Trophoblast cell (in vitro differentiated cells and primary cell): ENCODE data around the gene PLEKHG4B.

ENCODE experiments used
- DNase-seq, 2 donors: peaks; one replicate each; pipeline ENCODE4 v3.0.0-alpha.2; 2016
- H2AFZ ChIP-seq: 2 replicates; pipeline ENCODE4 v1.6.1; 2013; ENCODE audit warnings: low read length, moderate library complexity, mild to moderate bottlenecking; ENCODE audit not compliant: insufficient read depth, poor library complexity
- H2AK5ac ChIP-seq: 2 replicates; pipeline ENCODE4 v1.6.1; 2013; ENCODE audit warnings: mild to moderate bottlenecking, low read length
- H2BK120ac ChIP-seq: 2 replicates; pipeline ENCODE4 v1.6.1; 2013; ENCODE audit warnings: low read length, mild to moderate bottlenecking, moderate library complexity; ENCODE audit not compliant: insufficient read depth, poor library complexity
- H2BK12ac ChIP-seq: 2 replicates; pipeline ENCODE4 v1.6.1; 2013; ENCODE audit warnings: mild to moderate bottlenecking, low read length, moderate library complexity
- H2BK5ac ChIP-seq: 2 replicates; pipeline ENCODE4 v1.6.1; 2013; ENCODE audit warnings: low read length, low read depth, moderate library complexity, mild to moderate bottlenecking; ENCODE audit not compliant: poor library complexity
- H3K14ac ChIP-seq: 2 replicates; pipeline ENCODE4 v1.6.1; 2013; ENCODE audit warnings: mild to moderate bottlenecking, low read length
- H3K18ac ChIP-seq: 2 replicates; pipeline ENCODE4 v1.6.1; 2013; ENCODE audit warnings: mild to moderate bottlenecking, low read length
- H3K23ac ChIP-seq: 2 replicates; pipeline ENCODE4 v1.6.1; 2013; ENCODE audit warnings: low read length
- H3K27ac ChIP-seq: 2 replicates; pipeline ENCODE4 v1.5.1; 2013; ENCODE audit warnings: low read depth, mild to moderate bottlenecking, inconsistent platforms, low read length, moderate library complexity
- H3K27me3 ChIP-seq: 2 replicates; pipeline ENCODE4 v1.6.1; 2013; ENCODE audit warnings: inconsistent platforms, mild to moderate bottlenecking, low read length, moderate library complexity; ENCODE audit not compliant: insufficient read depth
- H3K36me3 ChIP-seq, 2 experiments: 1 replicate in 1 of 2; 2 replicates in 1 of 2; pipeline ENCODE4 v1.6.1; 2013; ENCODE audit warnings: low read length in 2 of 2, mild to moderate bottlenecking in 2 of 2, moderate library complexity in 1 of 2; ENCODE audit not compliant: insufficient read depth in 2 of 2, control insufficient read depth in 1 of 2
- H3K4ac ChIP-seq: 2 replicates; pipeline ENCODE4 v1.6.1; 2013; ENCODE audit warnings: low read depth, mild to moderate bottlenecking, low read length, moderate library complexity
- H3K4me1 ChIP-seq, 2 experiments: 1 replicate in 1 of 2; 2 replicates in 1 of 2; pipeline ENCODE4 v1.6.1; 2013; ENCODE audit warnings: low read length in 2 of 2, mild to moderate bottlenecking in 2 of 2, moderate library complexity in 1 of 2; ENCODE audit not compliant: insufficient read depth in 2 of 2, control insufficient read depth in 1 of 2
- H3K4me2 ChIP-seq: 2 replicates; pipeline ENCODE4 v1.6.1; 2013; ENCODE audit warnings: inconsistent platforms, mild to moderate bottlenecking, low read length, moderate library complexity
- H3K4me3 ChIP-seq: 2 replicates; pipeline ENCODE4 v1.5.1; 2013; ENCODE audit warnings: mild to moderate bottlenecking, low read depth, low read length, inconsistent platforms
- H3K79me1 ChIP-seq: one replicate; pipeline ENCODE4 v1.6.1; 2013; ENCODE audit warnings: low read length
- H3K79me2 ChIP-seq: 2 replicates; pipeline ENCODE4 v1.6.1; 2013; ENCODE audit warnings: low read length, mild to moderate bottlenecking; ENCODE audit not compliant: control insufficient read depth, insufficient read depth, poor library complexity
- H3K9ac ChIP-seq: 2 replicates; pipeline ENCODE4 v1.6.1; 2013; ENCODE audit warnings: mild to moderate bottlenecking, low read length
- H3K9me3 ChIP-seq: 2 replicates; pipeline ENCODE4 v1.6.1; 2013; ENCODE audit warnings: low read depth, mild to moderate bottlenecking, control low read depth, inconsistent platforms, low read length; ENCODE audit not compliant: insufficient read depth
- H4K12ac ChIP-seq: 2 replicates; pipeline ENCODE4 v1.6.1; 2013; ENCODE audit warnings: low read depth, mild to moderate bottlenecking, low read length, moderate library complexity
- H4K8ac ChIP-seq: 2 replicates; pipeline ENCODE4 v1.6.1; 2013; ENCODE audit warnings: low read depth, mild to moderate bottlenecking, low read length, moderate library complexity
- H4K91ac ChIP-seq: one replicate; pipeline ENCODE4 v1.6.1; 2013; ENCODE audit warnings: low read depth, mild to moderate bottlenecking, low read length, moderate library complexity
- WGBS: extraction: QIAGEN DNeasy Blood & Tissue Kit; methylation state at CpG from one replicate; pipeline ENCODE4 v1.1.7; 2013; ENCODE audit warnings: missing lambda C conversion rate; ENCODE audit not compliant: insufficient read length, insufficient coverage; ENCODE audit errors: extremely low coverage; 5-methylcytosine and 5-hydroxymethylcytosine counted together

PLEKHG4B gene

DNA sequence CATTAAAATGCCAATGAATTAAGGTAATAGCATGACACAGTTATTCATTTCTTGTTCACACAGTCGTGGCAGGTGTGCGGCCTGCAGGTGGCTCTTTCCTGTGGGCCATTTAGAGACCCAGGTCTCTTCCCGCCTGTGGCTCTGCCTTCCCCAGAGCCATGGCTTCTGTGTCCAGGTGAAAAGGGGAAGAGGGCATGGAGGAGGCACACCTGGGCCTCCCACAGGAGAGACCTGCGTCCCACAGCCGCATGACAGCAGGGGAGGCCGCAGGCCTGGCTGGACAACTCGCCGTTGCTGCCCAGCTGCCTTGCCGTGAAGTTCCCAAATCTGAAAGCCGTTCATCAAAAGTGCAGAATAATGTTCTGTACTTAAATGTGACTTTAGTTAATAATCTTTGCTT is 14.4 kb upstream of the PLEKHG4B start:
- Histone ChIP-seq H3K36me3 (no peaks in the 10 kb centered on the region), H3K23ac (no peak overlapping the region), H3K4me1 (peaks cover 23 to 27% of the 10 kb centered on the region in 2 experiments), H2AK5ac (peak overlapping the region; percentile 83), H3K27ac (peak overlapping the region; percentile 22), H3K79me1 (peaks cover 19% of the 10 kb centered on the region), H4K12ac (no peak overlapping the region), H3K4ac (no peak overlapping the region), H3K14ac (peak overlapping the region; percentile 63), H3K18ac (no peak overlapping the region), H2BK120ac (peak overlapping the region; percentile 83), H3K27me3 (no peaks in the 10 kb centered on the region), H3K4me2 (no peak overlapping the region), H4K8ac (no peak overlapping the region), H4K91ac (peak overlapping the region; percentile 81), H3K9me3 (peaks cover 2% of the 10 kb centered on the region), H3K9ac (no peak overlapping the region), H2BK12ac (peak overlapping the region; percentile 81), H2AFZ (no peak overlapping the region), H2BK5ac (peak overlapping the region; percentile 64), H3K79me2 (peaks cover 5% of the 10 kb centered on the region), H3K4me3 (no peak overlapping the region)
- no CpG with 5 or more reads among the region's 10 CpGs for WGBS
- no peak for DNase-seq

DNA sequence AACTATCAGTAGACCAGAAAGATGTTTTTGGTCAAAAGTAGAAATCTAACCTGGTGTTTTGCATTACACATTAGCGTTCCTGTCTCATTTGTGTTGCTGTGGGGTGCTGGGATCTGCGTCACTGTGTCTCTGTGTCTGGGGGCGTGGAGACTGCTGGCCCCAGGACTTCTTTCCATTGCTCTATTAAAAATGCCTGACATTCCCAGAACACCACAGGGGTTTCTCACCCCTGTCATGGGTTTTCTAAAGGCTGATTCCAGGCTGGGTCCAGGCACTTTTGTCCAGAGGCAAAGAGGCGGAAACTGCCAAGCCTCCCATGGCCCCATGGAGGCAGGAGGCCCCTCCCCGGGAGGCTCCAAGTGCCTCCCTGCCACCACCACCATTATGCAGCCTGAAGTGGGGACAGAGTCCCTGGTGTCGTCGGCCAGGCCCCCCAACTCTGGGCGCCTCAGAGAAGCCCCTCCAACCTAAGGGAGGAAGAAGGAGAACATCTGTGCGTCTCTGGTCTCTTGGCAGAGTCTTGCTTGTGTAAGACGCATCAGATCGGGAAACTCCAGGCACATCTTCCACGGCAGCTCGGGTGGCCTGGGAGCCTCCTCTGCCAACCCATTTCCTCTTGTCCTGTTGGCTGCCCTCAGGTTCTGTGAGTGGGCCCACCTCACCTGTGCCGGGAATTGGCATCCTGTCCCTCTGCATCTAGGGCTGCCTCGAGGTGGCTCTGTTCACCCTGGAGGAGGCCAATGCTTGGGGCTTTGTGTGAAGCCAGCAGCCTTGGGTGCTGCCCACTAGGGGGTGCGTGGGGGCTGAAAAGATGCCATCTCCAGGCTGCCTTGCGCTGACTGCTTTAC is 13.8 kb upstream of the PLEKHG4B start:
- peak overlapping the region; percentile 24 for H4K8ac ChIP-seq
- WGBS = no CpG with 5 or more reads among the region's 17 CpGs
- no peak overlapping the region for H3K4me2 ChIP-seq
- H3K4me1 ChIP-seq = peaks cover 28% of the 10 kb centered on the region in 2 experiments
- peak overlapping the region; percentile 49 for H2AK5ac ChIP-seq
- H3K18ac ChIP-seq = peak overlapping the region; percentile 12
- DNase-seq = peak in 1 of 2 donors; percentile 19
- H2BK120ac ChIP-seq = peak overlapping the region; percentile 15
- H3K36me3 ChIP-seq = no peaks in the 10 kb centered on the region
- peak overlapping the region; percentile 24 for H2BK12ac ChIP-seq
- no peaks in the 10 kb centered on the region for H3K27me3 ChIP-seq
- peak overlapping the region; percentile 26 for H3K27ac ChIP-seq
- H3K23ac ChIP-seq = no peak overlapping the region
- H3K9ac ChIP-seq = no peak overlapping the region
- peak overlapping the region; percentile 73 for H4K91ac ChIP-seq
- peaks cover 5% of the 10 kb centered on the region for H3K79me2 ChIP-seq
- H2AFZ ChIP-seq = no peak overlapping the region
- H3K9me3 ChIP-seq = peaks cover 2% of the 10 kb centered on the region
- peak overlapping the region; percentile 18 for H2BK5ac ChIP-seq
- no peak overlapping the region for H3K4me3 ChIP-seq
- no peak overlapping the region for H4K12ac ChIP-seq
- H3K14ac ChIP-seq = peak overlapping the region; percentile 22
- peaks cover 24% of the 10 kb centered on the region for H3K79me1 ChIP-seq
- no peak overlapping the region for H3K4ac ChIP-seq

DNA sequence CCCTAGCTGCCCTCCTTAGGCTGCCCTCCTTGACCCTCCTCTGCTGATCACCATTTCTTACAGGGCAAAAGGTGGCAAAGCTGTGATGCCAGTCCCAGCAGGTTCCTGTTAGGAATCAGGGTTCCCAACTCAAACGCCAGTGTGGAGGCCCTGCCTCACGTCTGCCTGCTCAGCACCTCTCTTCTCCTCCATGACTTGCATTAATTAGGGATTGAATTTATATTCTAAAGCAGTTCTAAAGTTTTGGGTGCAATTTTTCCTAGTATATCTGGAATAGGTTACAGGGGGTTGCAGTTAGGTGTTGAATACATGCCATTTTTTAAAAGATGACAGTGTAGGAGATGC is 13.2 kb upstream of the PLEKHG4B start:
- Histone ChIP-seq H3K27ac (no peak overlapping the region), H3K79me2 (peaks cover 5% of the 10 kb centered on the region), H3K9me3 (peaks cover 2% of the 10 kb centered on the region), H3K9ac (no peak overlapping the region), H2AK5ac (no peak overlapping the region), H3K18ac (no peak overlapping the region), H3K23ac (no peak overlapping the region), H3K4ac (no peak overlapping the region), H3K79me1 (peaks cover 24% of the 10 kb centered on the region), H3K4me2 (no peak overlapping the region), H4K12ac (no peak overlapping the region), H2BK5ac (no peak overlapping the region), H3K14ac (no peak overlapping the region), H3K36me3 (no peaks in the 10 kb centered on the region), H3K4me3 (no peak overlapping the region), H3K27me3 (no peaks in the 10 kb centered on the region), H4K8ac (no peak overlapping the region), H2BK120ac (peak overlapping the region; percentile 37), H2AFZ (no peak overlapping the region), H3K4me1 (peaks cover 28% of the 10 kb centered on the region in 2 experiments), H4K91ac (peak overlapping the region; percentile 73), H2BK12ac (peak overlapping the region; percentile 34)
- no peak for DNase-seq
- no CpG with 5 or more reads among the region's 2 CpGs for WGBS

DNA sequence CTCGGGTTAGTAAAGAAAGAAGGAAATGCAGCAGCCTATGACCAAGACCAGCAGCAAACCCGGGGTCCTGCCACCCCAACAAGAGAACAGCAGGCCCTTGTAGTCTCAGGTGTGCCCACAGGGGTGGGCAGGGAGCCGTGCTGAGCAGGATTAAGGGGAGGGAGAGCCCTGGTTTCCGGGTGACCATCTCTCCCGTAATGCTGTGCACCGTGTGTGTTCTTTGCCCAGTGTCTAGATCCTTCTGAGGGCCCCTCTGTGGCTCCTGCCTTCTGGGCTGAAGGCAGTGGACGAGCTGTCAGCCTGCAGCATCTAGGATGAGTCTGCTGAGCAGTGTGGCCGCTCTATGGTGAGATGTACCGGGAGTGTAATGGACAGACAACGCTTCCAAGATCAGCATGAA is 12.7 kb upstream of the PLEKHG4B start:
- H2BK5ac ChIP-seq = no peak overlapping the region
- peaks cover 24% of the 10 kb centered on the region for H3K79me1 ChIP-seq
- H4K91ac ChIP-seq = peak overlapping the region; percentile 52
- peak overlapping the region; percentile 24 for H3K14ac ChIP-seq
- no peak overlapping the region for H4K12ac ChIP-seq
- H3K4me2 ChIP-seq = no peak overlapping the region
- H2AK5ac ChIP-seq = peak overlapping the region; percentile 66
- no peak overlapping the region for H3K9ac ChIP-seq
- DNase-seq = no peak
- peaks cover 2% of the 10 kb centered on the region for H3K9me3 ChIP-seq
- H3K79me2 ChIP-seq = peaks cover 5% of the 10 kb centered on the region
- no peak overlapping the region for H3K23ac ChIP-seq
- H2BK120ac ChIP-seq = no peak overlapping the region
- H3K4me1 ChIP-seq = peaks cover 28% of the 10 kb centered on the region in 2 experiments
- H3K27ac ChIP-seq = no peak overlapping the region
- H3K36me3 ChIP-seq = no peaks in the 10 kb centered on the region
- WGBS = no CpG with 5 or more reads among the region's 10 CpGs
- H2BK12ac ChIP-seq = peak overlapping the region; percentile 77
- no peak overlapping the region for H4K8ac ChIP-seq
- peak overlapping the region; percentile 69 for H3K18ac ChIP-seq
- no peak overlapping the region for H3K4me3 ChIP-seq
- peak overlapping the region; percentile 34 for H3K4ac ChIP-seq
- H3K27me3 ChIP-seq = no peaks in the 10 kb centered on the region
- H2AFZ ChIP-seq = no peak overlapping the region
